DMS153 treated with DMSO at 0.1 percent for 48 hours (cell line): ENCODE results near the gene DDX42.
"Not testable (repeated sequence)": the region's sequence is repeated elsewhere in the genome, so short reads cannot be mapped to it uniquely, and the experiment has no call there.

Experiments used
- DNase-seq: peaks from one replicate; lab custom pipeline; 2025; ENCODE audit not compliant: unreplicated experiment; lab: John Stamatoyannopoulos, UW

Gene DDX42

GRCh38 chr17:63866625-63867024 is 92.7 kb downstream of the DDX42 start:
- DNase-seq = not testable (repeated sequence)
